BLaER1 treated with 17β-estradiol and CSF1 and Interleukin-3, amounts not matched to agents 10 nM and 100 nM (cell line): ENCODE measurements around the gene DNAJA1.
A peak's percentile ranks its signal among the peaks of the same experiment; 100 is the strongest.
"Not testable (repeated sequence)": the region's sequence is repeated elsewhere in the genome, so short reads cannot be mapped to it uniquely, and the experiment has no call there.

Experiments used
- H3K27ac ChIP-seq, 11 experiments: shearing (Covaris generic); formaldehyde crosslinking; 2 replicates each; pipeline ENCODE4 v1.8.1; 2022
- H3K27me3 ChIP-seq, 11 experiments: shearing (Covaris generic); formaldehyde crosslinking; 2 replicates each; pipeline ENCODE4 v1.8.1; 2022
- H3K36me3 ChIP-seq, 11 experiments: shearing (Covaris generic); formaldehyde crosslinking; 2 replicates each; pipeline ENCODE4 v1.8.1; 2022
- H3K4me1 ChIP-seq, 10 experiments: shearing (Covaris generic); formaldehyde crosslinking; 2 replicates each; pipeline ENCODE4 v1.8.1; 2022
- H3K4me2 ChIP-seq, 11 experiments: shearing (Covaris generic); formaldehyde crosslinking; 2 replicates each; pipeline ENCODE4 v1.8.1; 2022
- H3K4me3 ChIP-seq, 10 experiments: shearing (Covaris generic); formaldehyde crosslinking; 2 replicates each; pipeline ENCODE4 v1.8.1; 2022
- H3K9ac ChIP-seq, 11 experiments: shearing (Covaris generic); formaldehyde crosslinking; 2 replicates each; pipeline ENCODE4 v1.8.1; 2022
- H3K9me3 ChIP-seq, 11 experiments: shearing (Covaris generic); formaldehyde crosslinking; replicated peaks in 1 of 11; 2 replicates each; pipeline ENCODE4 v1.8.1; 2022
- H4K20me1 ChIP-seq, 11 experiments: shearing (Covaris generic); formaldehyde crosslinking; 2 replicates each; pipeline ENCODE4 v1.8.1; 2022
- Cebpa-rat ChIP-seq, 11 experiments: shearing (Covaris generic); IDR thresholded peaks; 2 replicates each; pipeline ENCODE4 v1.8.1; 2022

The DNAJA1 gene

DNA sequence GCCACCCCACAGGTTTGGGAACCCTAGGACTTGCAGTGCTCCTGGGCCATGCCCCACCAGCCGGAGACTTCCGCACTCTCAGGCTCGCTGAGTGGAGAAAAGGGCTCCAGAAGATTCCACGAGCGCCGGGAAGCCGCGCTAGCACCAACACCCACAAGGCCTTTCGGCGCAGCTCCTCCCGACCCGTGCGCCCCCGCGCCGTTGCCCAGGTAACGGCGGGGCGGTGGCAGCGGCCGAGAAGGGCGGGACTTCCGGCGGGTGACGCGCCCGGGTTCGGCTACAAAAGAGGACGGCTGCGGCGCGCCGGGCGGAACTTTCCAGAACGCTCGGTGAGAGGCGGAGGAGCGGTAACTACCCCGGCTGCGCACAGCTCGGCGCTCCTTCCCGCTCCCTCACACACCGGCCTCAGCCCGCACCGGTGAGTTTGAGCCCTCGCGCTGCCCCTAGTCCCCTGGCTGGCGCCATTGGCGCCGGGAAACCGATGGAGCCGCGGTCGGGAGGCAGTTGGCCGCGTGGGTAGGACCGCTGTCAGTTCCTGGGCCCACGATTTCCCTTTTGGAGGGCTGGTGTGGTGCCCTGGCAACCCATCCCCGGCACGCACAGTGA lies at the start of gene DNAJA1:
TSS of gene DNAJA1 (plus strand) at position 308 of the 606 bp plus-strand sequence. CDS start 1,212 bp downstream, outside the sequence.
- peak within 1 kb of the TSS; percentile 94 to 100 (median 97) for H3K27ac ChIP-seq
- peaks cover 40 to 51% (median 43%) of the 10 kb centered on the region in 11 experiments for H3K36me3 ChIP-seq
- H3K4me2 ChIP-seq: peak within 1 kb of the TSS; percentile 86 to 97 (median 93)
- H3K27me3 ChIP-seq: no peaks in the 10 kb centered on the region
- peak within 1 kb of the TSS; percentile 95 to 99 (median 98) for H3K4me3 ChIP-seq
- TF ChIP-seq Cebpa-rat (IDR thresholded peaks at IDR 0.05): no peak
- H3K9me3 ChIP-seq: no peaks in the 10 kb centered on the region
- peak within 1 kb of the TSS; percentile 97 to 100 (median 99) for H3K9ac ChIP-seq
- peaks cover 48 to 63% (median 57%) of the 10 kb centered on the region in 10 experiments for H3K4me1 ChIP-seq
- peaks cover 44 to 49% (median 45%) of the 10 kb centered on the region in 11 experiments for H4K20me1 ChIP-seq

DNA sequence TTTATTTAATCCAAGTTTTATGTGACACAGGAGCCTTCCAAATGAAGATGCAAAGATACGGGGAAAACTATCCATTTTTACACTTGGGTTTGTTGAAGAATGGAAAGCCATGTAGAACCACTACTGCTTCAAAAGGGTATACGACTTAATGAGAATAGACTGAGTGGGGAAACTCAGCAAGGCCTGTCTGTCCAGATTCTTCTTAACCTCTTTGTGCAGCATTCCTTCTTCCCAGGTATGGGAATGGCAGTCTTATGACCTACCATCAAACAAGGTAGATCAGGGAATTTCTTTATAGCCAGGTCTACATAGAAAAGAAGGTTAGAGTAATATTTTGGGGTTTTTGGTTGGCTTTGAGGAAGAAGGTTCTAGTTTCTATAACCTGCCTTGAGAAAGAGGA lies 47.0 kb upstream of the DNAJA1 start:
- H4K20me1 ChIP-seq: no peaks in the 10 kb centered on the region; a peak in 3 of 22 replicates
- no peak for TF ChIP-seq Cebpa-rat (IDR thresholded peaks at IDR 0.05)
- no peak overlapping the region for H3K9ac ChIP-seq
- no peak overlapping the region for H3K27ac ChIP-seq
- H3K4me3 ChIP-seq: no peak overlapping the region
- no peaks in the 10 kb centered on the region for H3K4me1 ChIP-seq
- peaks cover 50 to 89% (median 72%) of the 10 kb centered on the region in 11 experiments for H3K36me3 ChIP-seq
- no peak overlapping the region for H3K4me2 ChIP-seq
- H3K9me3 ChIP-seq: no peaks in the 10 kb centered on the region
- H3K27me3 ChIP-seq: no peaks in the 10 kb centered on the region

DNA sequence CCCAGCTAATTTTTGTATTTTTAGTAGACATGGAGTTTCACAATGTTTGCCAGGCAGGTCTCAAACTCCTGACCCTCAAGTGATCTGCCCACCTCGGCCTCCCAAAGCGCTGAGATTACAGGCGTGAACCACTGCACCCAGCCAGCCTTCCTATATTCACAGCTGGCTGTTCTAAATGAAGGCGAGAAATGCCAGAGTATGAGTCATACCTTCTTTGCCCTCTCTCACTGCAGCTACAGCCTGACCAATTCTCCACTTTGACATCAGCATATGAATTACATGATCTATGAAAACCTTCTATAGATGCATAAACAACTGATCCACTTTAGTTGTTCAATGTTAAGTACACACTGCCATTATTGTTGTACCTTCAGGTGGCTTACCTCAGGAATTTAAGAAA lies 38.1 kb upstream of the DNAJA1 start:
- Histone ChIP-seq H3K4me1 (peaks cover 0 to 6% (median 0%) of the 10 kb centered on the region in 10 experiments; a peak in 1 of 20 replicates), H3K27me3 (no peaks in the 10 kb centered on the region), H3K4me2 (no peak overlapping the region), H3K9ac (no peak overlapping the region), H3K9me3 (no peaks in the 10 kb centered on the region), H3K4me3 (no peak overlapping the region), H3K36me3 (peaks cover 81 to 100% (median 90%) of the 10 kb centered on the region in 11 experiments), H3K27ac (no peak overlapping the region), H4K20me1 (peaks cover 0 to 33% (median 16%) of the 10 kb centered on the region in 11 experiments; a peak in 17 of 22 replicates)
- no peak for TF ChIP-seq Cebpa-rat (IDR thresholded peaks at IDR 0.05)

DNA sequence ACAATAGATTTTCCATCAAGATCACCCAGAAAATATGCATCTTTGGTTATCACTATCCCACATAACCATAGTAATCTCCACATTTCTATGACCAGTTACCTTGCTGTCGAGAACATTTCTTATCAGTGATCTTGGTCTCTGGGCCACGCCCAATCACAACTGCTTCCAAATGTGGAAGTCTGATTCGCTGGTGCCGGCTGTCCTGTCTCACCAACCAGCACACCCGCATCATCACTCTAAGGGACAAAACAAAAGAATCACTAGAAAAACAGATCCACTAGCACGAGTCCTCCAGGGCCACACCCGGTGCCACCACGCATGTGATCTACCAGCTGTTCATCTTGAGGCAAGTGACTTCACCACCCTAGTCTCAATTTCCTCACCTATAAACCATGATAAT lies 35.4 kb upstream of the DNAJA1 start:
- Histone ChIP-seq H3K9ac (no peak overlapping the region), H3K4me1 (peaks cover 0 to 7% (median 0%) of the 10 kb centered on the region in 10 experiments; a peak in 2 of 20 replicates), H3K9me3 (no peaks in the 10 kb centered on the region), H3K36me3 (peaks cover 68 to 100% (median 84%) of the 10 kb centered on the region in 11 experiments), H3K27ac (no peak overlapping the region), H4K20me1 (peaks cover 6 to 60% (median 29%) of the 10 kb centered on the region in 11 experiments; a peak in 17 of 22 replicates), H3K27me3 (no peaks in the 10 kb centered on the region), H3K4me3 (no peak overlapping the region), H3K4me2 (no peak overlapping the region)
- no peak for TF ChIP-seq Cebpa-rat (IDR thresholded peaks at IDR 0.05)

DNA sequence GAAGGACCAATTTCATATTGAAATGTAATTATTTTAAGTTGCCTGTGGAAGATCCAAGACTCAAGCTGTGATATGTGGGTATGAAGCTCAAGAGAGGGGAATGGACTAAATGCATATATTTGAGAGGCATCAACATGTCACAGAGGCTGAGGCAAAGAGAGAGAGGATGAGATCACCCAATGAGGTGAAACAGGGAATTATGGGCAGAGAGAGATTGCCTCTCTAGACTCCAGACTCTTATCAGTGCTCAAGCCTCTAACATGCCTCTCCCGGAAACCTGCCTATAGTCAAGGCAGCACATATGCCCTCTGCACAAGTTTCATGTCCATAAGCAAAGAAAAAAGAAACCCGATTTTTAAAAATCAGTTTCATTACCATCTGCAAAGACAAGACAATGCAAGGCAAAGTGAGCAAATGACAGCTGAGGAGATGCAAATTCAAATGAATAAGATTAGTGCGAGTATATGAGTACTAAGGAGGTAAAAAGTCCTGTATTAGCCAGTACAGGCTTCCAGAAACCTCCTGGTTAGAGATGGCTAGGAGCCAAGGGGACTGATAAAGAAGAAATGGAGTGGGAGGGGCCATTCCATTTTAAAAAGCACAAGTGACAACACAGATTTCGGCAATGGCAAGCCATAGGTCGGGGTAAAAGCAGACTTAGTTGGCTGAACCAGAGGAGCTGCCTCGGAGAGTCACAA lies 33.0 kb upstream of the DNAJA1 start:
- Histone ChIP-seq H3K27me3 (no peaks in the 10 kb centered on the region), H3K27ac (no peak overlapping the region), H4K20me1 (peaks cover 6 to 83% (median 37%) of the 10 kb centered on the region in 11 experiments; a peak in 17 of 22 replicates), H3K9me3 (no peaks in the 10 kb centered on the region), H3K4me2 (no peak overlapping the region), H3K4me3 (no peak overlapping the region), H3K36me3 (peaks cover 65 to 100% (median 80%) of the 10 kb centered on the region in 11 experiments), H3K4me1 (peaks cover 0 to 7% (median 0%) of the 10 kb centered on the region in 10 experiments; a peak in 2 of 20 replicates), H3K9ac (no peak overlapping the region)
- no peak for TF ChIP-seq Cebpa-rat (IDR thresholded peaks at IDR 0.05)

- Histone ChIP-seq H4K20me1 (peaks cover 6 to 87% (median 44%) of the 10 kb centered on the region in 11 experiments; a peak in 17 of 22 replicates), H3K4me2 (0 out of 22 replicates have a peak overlapping the region, but pooled peaks of 1 of the 11 experiments have one; percentile 7), H3K27ac (no peak overlapping the region), H3K4me1 (peaks cover 0 to 7% (median 0%) of the 10 kb centered on the region in 10 experiments; a peak in 2 of 20 replicates), H3K4me3 (no peak overlapping the region), H3K9me3 (no peaks in the 10 kb centered on the region), H3K9ac (no peak overlapping the region), H3K27me3 (no peaks in the 10 kb centered on the region), H3K36me3 (peaks cover 65 to 100% (median 80%) of the 10 kb centered on the region in 11 experiments)
- no peak for TF ChIP-seq Cebpa-rat (IDR thresholded peaks at IDR 0.05)
Measured at GRCh38 chr9:32992595-32993238, 32.4 kb upstream of the DNAJA1 start.

DNA sequence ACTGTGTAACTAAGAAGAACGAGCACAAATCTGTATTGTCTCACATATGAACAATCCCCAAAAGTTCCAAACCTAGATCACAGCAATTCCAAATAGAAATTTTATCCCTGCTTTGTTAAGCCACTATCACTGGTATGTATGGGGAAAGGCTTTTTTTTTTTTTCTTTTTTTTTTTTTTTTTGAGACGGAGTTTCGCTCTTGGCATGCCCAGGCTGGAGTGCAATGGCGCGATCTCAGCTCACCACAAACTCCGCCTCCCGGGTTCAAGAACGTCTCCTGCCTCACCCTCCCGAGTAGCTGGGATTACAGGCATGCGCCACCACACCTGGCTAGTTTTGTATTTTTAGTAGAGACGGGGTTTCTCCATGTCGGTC lies 24.4 kb upstream of the DNAJA1 start:
- not testable (repeated sequence) for H3K9me3 ChIP-seq, H3K27me3 ChIP-seq
- peak overlapping the region; percentile 80 to 96 (median 86) for H3K4me3 ChIP-seq
- H3K4me2 ChIP-seq: peak overlapping the region; percentile 76 to 92 (median 87)
- H3K36me3 ChIP-seq: peaks cover 20 to 30% (median 24%) of the 10 kb centered on the region in 11 experiments
- peaks cover 20 to 32% (median 27%) of the 10 kb centered on the region in 10 experiments for H3K4me1 ChIP-seq
- H3K27ac ChIP-seq: peak overlapping the region; percentile 73 to 88 (median 83)
- peaks cover 0 to 38% (median 11%) of the 10 kb centered on the region in 11 experiments; a peak in 10 of 22 replicates for H4K20me1 ChIP-seq
- peak overlapping the region; percentile 83 to 92 (median 87) for H3K9ac ChIP-seq

DNA sequence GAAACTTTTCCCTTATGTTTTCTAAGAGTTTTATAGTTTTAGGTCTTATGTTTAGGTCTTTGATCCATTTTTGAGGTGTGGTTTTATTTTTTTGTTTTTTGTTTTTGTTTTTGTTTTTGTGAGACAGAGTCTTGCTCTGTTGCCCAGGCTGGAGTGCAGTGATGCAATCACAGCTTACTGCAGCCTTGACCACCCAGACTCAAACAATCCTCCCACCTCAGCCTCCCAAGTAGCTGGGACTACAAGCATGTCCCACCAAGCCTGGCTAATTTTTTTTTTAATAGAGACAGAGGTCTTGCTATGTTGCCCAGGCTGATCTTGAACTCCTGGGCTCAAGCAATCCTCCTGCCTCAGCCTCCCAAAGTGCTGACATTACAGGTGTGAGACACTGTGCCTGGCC lies 19.7 kb upstream of the DNAJA1 start:
- H3K27ac ChIP-seq, H3K36me3 ChIP-seq, H3K4me2 ChIP-seq, H3K4me3 ChIP-seq, H3K9me3 ChIP-seq, H4K20me1 ChIP-seq, H3K9ac ChIP-seq, H3K27me3 ChIP-seq: not testable (repeated sequence)
- H3K4me1 ChIP-seq: peaks cover 13 to 23% (median 18%) of the 10 kb centered on the region in 10 experiments

- H3K27ac ChIP-seq: no peak overlapping the region
- H3K4me1 ChIP-seq: peaks cover 0 to 7% (median 3%) of the 10 kb centered on the region in 10 experiments; a peak in 13 of 20 replicates
- no peaks in the 10 kb centered on the region for H3K27me3 ChIP-seq
- H3K4me3 ChIP-seq: no peak overlapping the region
- H3K9me3 ChIP-seq: no peaks in the 10 kb centered on the region
- TF ChIP-seq Cebpa-rat (IDR thresholded peaks at IDR 0.05): no peak
- H4K20me1 ChIP-seq: no peaks in the 10 kb centered on the region
- no peak overlapping the region for H3K4me2 ChIP-seq
- no peak overlapping the region for H3K9ac ChIP-seq
- H3K36me3 ChIP-seq: no peaks in the 10 kb centered on the region; a peak in 1 of 22 replicates
Measured at GRCh38 chr9:33007755-33008154, 17.3 kb upstream of the DNAJA1 start.
